ENCODE measurements around the gene SNED1.

The SNED1 gene

DNA sequence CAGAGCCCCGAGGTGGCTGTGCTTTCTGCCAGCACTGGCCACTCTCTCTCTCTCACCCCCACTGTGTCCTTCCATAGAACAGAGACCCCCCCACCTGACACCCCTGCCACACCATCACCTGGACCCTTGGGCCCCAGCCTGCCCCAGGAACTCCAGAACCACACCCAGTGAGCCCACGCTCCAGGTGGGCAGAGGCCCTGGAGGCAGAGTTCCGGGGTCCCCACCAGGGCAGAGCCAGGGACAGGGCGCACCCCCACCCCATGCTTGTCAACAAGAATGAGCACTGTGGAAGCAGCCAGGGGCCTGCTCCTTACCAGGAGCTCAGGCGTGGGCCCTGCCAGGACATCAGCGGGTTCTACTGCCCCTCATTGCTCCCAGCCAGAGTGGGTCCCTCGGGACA lies 136.3 kb downstream of the SNED1 start:
- Histone ChIP-seq H3K27ac (no peak overlapping the region), H3K36me3 (peaks cover 62% of the 10 kb centered on the region), H3K27me3 (ENCODE audit: insufficient read depth, low read depth, severe bottlenecking) (no peaks in the 10 kb centered on the region), H3K9me3 (ENCODE audit: severe bottlenecking) (no peaks in the 10 kb centered on the region), H3K4me3 (ENCODE audit: low read depth, low read length) (no peak overlapping the region)
- DNase-seq = no peak
- no peak for TF ChIP-seq CTCF (IDR thresholded peaks at IDR 0.05; ENCODE audit: low read depth, low read length)

DNA sequence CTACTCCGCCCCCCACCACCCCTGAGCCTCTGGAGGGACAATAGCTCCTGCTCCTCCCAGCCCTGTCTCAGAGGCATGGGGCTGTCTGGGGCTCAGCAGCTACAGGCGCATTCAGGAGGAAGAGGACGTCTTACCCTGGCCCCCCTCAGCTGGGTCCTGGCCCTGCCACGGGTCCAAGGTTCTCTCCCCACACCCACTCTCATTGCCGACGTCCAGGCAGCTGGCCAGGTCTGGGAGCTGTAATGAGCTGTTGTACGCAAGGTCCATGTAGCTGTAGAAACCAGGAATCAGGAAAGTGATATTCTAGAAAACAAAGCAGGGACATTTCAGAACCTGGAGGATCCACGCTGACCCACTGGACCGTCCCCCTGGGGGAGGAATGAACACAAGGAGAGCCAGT lies 137.3 kb downstream of the SNED1 start:
- Histone ChIP-seq H3K36me3 (peaks cover 65% of the 10 kb centered on the region), H3K9me3 (ENCODE audit: severe bottlenecking) (no peaks in the 10 kb centered on the region), H3K27me3 (ENCODE audit: insufficient read depth, low read depth, severe bottlenecking) (no peaks in the 10 kb centered on the region), H3K27ac (no peak overlapping the region), H3K4me3 (ENCODE audit: low read depth, low read length) (no peak overlapping the region)
- no peak for TF ChIP-seq CTCF (IDR thresholded peaks at IDR 0.05; ENCODE audit: low read depth, low read length)
- no peak for DNase-seq

- Histone ChIP-seq H3K27ac (no peak overlapping the region), H3K4me3 (ENCODE audit: low read depth, low read length) (no peak overlapping the region), H3K9me3 (ENCODE audit: severe bottlenecking) (no peaks in the 10 kb centered on the region), H3K27me3 (ENCODE audit: insufficient read depth, low read depth, severe bottlenecking) (no peaks in the 10 kb centered on the region), H3K36me3 (peaks cover 66% of the 10 kb centered on the region)
- no peak for DNase-seq
- TF ChIP-seq CTCF (IDR thresholded peaks at IDR 0.05; ENCODE audit: low read depth, low read length) = no peak
Observed at GRCh38 chr2:241136191-241136590, 137.8 kb downstream of the SNED1 start.

- no peak for DNase-seq
- no peak overlapping the region for H3K4me3 ChIP-seq (ENCODE audit: low read depth, low read length)
- no peak for TF ChIP-seq CTCF (IDR thresholded peaks at IDR 0.05; ENCODE audit: low read depth, low read length)
- no peaks in the 10 kb centered on the region for H3K27me3 ChIP-seq (ENCODE audit: insufficient read depth, low read depth, severe bottlenecking)
- no peaks in the 10 kb centered on the region for H3K9me3 ChIP-seq (ENCODE audit: severe bottlenecking)
- H3K27ac ChIP-seq = no peak overlapping the region
- H3K36me3 ChIP-seq = peaks cover 62% of the 10 kb centered on the region
Observed at GRCh38 chr2:241136661-241137260, 138.3 kb downstream of the SNED1 start.

- DNase-seq = no peak
- Histone ChIP-seq H3K27ac (no peak overlapping the region), H3K4me3 (ENCODE audit: low read depth, low read length) (no peak overlapping the region), H3K36me3 (peaks cover 65% of the 10 kb centered on the region), H3K9me3 (ENCODE audit: severe bottlenecking) (no peaks in the 10 kb centered on the region), H3K27me3 (ENCODE audit: insufficient read depth, low read depth, severe bottlenecking) (no peaks in the 10 kb centered on the region)
- no peak for TF ChIP-seq CTCF (IDR thresholded peaks at IDR 0.05; ENCODE audit: low read depth, low read length)
Observed at GRCh38 chr2:241137276-241138190, 139.1 kb downstream of the SNED1 start.

All from WERI-Rb-1 (cell line).